Suppressor macrophage treated with lipopolysaccharide for 1 hour (primary cell): ENCODE data around the gene HPSE.

ENCODE experiments used
- DNase-seq, 3 donors: peaks; one replicate each; pipeline ENCODE4 v3.0.0-alpha.2; 2020 to 2022

HPSE gene

GRCh38 chr4:83334425-83335241 lies at the start of gene HPSE:
Gene HPSE, minus strand, starts transcription at chr4:83334848. Its CDS starts 66 bp downstream, at chr4:83334782.
- DNase-seq, result peak; percentile 77 to 88 (median 82)

- no peak for DNase-seq
Measured at GRCh38 chr4:83382850-83383249, 48.2 kb upstream of the HPSE start.

DNA sequence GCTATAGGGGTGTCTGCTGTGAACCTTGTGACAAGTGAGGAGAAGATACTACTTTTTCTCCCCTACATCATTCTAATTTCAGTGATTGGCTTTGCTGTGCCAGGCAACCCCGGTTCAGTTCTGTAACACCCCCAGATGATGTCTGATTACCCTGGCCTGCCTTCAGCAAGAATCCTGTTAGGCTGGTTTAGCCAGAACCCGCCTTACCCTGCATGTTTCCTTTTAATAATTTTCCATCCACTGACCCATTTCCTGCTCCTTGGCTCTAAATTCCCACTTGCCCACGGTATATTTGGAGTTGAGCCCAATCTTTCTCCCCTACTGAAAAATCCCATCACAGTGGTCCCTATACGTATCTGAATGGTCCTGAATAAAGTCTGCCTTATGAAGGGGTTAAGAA lies 46.5 kb upstream of the HPSE start:
- DNase-seq, result no peak

DNA sequence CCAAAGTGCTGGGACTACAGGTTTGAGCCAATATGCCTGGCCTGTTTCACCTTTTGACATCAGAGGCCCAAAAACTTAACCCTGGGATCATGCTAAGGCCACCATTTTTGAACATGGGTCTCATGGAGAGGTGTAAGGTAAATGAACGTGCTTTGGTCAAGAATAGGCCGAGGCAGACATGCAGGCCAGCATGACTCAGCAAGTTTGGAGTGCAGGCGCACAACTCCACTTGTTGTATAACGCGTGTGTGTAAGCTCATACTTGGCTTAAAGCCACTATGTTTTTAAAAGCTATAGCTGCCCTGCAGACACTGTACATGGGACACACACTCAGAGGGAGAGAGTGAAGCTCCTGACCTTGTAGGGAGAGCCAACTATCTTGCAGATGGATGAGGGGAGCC lies 43.8 kb upstream of the HPSE start:
- DNase-seq, result no peak

- no peak for DNase-seq
Measured at GRCh38 chr4:83372931-83373330, 38.3 kb upstream of the HPSE start.

DNA sequence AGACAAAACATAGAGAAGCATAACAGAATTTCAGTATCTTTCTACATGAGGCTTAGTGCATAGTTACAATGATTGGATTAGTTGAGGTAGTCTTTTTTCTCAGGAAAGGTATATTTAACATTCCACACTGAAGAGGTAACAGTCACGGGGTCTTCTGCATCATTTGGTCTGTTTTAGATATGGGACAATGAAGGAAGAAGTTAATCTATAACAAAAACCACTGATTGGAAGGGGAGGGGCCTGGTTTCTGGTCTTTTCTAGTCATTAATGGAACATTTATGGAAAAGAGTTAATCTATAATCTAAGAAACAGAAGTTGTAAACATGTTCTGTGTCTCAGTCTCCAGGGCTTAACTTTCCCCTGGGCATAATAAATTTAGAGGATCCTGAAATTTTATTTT lies 37.3 kb upstream of the HPSE start:
- no peak for DNase-seq

GRCh38 chr4:83371235-83371634 lies 36.6 kb upstream of the HPSE start:
- DNase-seq, result no peak

GRCh38 chr4:83370640-83370906 lies 35.9 kb upstream of the HPSE start:
- DNase-seq, result peak; percentile 68 to 81 (median 71)

- DNase-seq, result peak; percentile 70 to 94 (median 84)
Measured at GRCh38 chr4:83369831-83370639, 35.4 kb upstream of the HPSE start.

- peak in 1 of 3 donors; percentile 4 for DNase-seq
Measured at GRCh38 chr4:83364312-83364711, 29.7 kb upstream of the HPSE start.

DNA sequence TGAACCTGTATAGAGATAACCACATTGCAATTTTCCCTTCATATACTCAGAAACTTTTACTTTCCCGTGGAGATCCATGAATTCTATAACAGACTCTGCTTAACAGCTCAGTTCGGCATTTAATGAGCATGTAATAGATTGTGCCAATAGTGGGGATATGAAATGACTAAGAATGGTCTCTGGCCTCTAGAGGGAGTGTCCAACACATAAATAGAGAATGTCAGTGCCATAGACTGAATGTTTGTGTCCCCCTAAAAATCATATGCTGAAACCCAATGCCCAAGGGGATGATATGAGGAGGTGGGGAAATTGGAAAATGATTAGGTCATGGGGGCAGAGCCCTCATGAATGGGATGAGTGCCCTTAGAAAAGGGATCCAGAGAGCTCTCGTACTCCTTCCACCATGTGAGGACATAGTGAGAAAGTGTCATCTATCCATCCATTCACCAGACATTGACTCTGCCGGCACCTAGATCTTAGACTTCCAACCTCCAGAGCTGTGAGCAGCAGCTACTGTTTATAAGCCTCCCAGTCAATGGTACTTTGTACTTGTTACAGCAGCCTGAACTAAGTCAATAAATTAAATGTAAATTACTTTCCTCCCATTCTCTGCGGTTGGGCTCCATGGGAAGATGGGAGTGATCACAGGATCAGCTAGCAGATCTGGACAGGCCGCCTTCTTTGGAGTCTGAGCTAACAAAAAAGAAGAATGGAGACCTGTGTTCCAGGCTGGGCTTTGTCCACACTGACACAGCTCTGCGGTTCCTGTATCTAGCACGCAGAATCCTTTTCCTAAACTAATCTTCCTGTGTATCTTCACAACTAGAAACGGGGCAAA lies 28.1 kb upstream of the HPSE start:
- DNase-seq, result peak; percentile 39 to 55 (median 54)

- peak in 2 of 3 donors; percentile 6 to 49 for DNase-seq
Measured at GRCh38 chr4:83361416-83362103, 26.9 kb upstream of the HPSE start.

DNA sequence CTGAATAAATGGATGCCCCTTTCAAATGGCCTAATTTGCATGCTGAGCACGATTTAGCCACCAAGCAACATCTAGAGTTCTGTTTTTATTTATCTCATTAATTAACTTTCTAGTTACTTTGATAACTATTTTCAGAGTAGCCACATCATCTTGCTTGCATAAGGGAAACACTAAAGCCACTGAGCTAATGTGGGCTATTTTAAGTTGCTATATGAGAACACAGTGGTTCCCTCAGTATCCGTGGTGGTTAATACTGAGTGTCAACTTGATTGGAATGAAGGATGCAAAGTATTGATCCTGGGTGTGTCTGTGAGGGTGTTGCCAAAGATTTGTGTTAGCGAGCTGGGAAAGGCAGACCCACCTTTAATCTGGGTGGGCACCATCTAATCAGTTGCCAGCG lies 25.4 kb upstream of the HPSE start:
- no peak for DNase-seq

DNA sequence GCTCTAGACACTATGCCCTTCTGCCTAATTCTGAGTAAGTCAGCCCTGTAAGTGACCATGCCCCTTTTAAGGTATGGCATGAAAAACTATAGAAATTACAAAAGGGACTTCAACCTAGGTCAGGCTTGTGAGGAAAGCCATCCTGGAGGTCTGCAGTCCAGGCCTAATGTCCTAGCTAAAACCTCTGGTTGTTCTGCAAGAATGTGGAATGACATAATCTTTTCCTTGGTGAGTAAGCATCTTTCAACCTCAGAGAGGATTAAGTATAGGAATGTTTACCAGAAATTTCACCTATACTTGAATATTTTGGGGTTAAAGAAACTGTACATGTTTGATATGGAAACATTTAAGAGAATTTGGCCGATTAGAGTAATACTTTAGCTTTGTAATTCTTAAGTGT lies 23.8 kb upstream of the HPSE start:
- DNase-seq, result no peak

GRCh38 chr4:83356899-83357661 lies 22.4 kb upstream of the HPSE start:
- DNase-seq, result peak; percentile 19 to 70 (median 39)

DNA sequence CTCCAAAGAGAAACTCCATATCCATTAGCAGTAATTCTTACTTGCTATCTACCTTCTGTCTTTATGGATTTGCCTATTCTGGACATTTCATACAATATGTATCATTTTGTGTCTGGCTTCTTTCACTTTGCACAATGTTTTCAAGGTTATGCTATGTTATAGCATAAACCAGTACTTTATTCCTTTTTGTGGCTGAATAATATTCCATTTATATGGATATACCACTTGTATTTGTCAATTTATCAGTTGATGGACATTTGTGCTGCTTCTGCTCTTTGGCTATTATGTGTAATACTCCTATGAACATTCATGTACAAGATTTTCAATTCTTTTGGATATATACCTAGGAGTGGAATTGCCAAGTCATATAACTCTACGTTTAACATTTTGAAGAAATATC lies 18.9 kb upstream of the HPSE start:
- no peak for DNase-seq

DNA sequence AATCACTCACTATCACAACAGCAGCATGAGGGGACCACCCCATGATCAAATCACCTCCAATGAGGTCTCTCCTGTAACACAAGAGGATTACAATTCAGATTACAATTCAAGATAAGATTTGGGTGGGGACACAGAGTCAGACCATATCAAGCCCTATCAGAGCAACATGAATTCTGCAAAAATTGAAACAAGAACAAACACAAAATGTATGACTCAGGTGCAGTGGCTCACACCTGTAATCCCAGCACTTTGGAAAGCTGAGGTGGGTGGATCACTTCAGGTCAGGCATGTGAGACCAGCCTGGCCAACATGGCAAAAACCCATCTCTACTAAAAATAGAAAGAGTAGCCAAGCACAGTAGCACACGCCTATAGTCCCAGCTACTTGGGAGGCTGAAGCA lies 13.4 kb upstream of the HPSE start:
- DNase-seq, result no peak

DNA sequence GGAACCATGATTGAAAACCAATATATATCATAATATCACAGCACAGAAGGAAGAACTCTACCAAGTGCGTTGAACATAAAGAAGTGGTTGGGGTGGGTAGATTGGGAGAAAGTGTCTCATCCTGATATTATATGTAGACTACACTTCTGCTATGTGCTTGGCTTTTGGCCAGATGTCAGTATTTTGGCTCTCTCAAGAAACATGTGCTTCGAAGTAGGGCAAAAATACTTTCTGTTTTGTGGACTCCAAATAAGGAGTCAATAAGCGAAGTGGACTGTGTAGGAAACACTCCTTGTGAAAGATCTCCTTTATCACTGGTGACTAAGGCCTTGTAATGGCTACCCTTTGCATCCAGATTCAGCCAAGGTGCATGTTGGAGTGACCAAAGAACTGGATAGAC lies 7.8 kb upstream of the HPSE start:
- DNase-seq, result peak in 1 of 3 donors; percentile 22

DNA sequence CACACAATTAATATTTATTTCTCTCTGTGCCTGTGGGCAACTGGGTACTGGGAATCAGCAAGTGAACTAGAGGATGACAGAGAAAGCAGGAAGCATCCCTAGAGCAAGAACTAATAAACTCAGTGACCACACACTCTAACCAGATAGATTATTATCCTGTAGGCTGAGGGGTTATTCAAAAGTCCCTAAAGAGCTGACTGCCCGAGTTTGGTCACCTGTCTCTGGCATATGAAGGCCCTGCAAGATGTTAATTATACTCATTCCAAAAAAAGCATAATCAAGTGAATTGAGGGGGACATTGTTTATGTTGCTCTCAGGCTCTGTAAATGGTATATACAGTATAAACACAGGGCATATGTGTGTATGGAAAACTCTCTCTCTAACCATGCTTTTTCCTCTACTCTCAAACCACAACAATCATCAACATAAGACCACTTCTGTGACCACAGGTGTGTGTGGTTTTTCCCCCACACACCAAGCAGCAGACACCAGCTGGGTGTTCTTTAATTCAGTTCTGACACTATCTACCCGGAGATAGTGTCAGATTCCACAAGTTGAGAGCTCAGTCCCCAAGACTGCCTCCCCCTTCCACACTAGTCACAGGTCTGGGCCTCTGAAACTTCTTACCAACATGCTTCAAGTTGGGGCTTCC lies 6.2 kb upstream of the HPSE start:
- no peak for DNase-seq

DNA sequence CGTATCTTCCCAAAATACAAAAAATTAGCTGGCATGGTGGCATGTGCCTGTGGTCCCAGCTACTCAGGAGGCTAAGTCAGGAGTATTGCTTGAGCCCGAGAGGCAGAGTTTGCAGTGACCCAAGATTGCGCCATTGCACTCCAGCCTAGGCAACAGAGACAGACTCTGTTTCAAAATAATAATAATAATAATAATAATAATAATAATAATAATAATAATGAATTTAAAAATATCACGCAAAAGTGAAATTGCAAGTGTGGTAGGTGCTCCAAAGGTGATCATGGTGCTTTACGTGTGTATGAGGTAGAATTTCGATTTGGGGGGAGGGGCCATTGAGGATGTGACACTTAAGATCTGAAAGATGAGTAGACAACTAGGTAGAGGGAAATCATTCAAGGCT lies 4.9 kb upstream of the HPSE start:
- DNase-seq, result no peak

DNA sequence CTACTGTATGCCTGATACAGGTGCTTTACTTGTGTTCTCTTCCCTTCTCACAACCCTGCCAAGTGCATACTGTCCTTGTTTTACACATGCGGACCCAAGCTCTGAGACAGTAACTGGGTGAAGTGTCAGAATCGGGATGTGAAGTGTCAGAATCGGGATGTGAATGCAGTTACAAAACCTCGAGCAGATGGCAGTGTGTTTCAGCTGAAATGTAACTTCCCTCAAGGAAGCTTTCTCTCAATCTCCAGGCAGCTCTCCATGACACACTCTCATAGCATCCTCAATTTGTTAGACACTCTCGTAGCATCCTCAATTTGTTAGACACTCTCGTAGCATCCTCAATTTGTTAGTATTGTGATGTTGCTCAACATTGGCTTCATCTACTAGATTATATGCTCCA lies 1.1 kb upstream of the HPSE start:
- peak; percentile 60 to 72 (median 67) for DNase-seq
